D721Med (cell line): ENCODE data around the gene HRAS.

ENCODE experiments used
- DNase-seq: peaks from one replicate; pipeline ENCODE4 v3.0.0; 2011; ENCODE audit warnings: low spot score; ENCODE audit not compliant: insufficient read length
- FAIRE-seq: peaks from 2 replicates; lab custom pipeline; 2011; peaks lifted over from hg19 to GRCh38; lab: Jason Lieb, UNC
- CTCF ChIP-seq: IDR thresholded peaks from 2 replicates; pipeline ENCODE4 v1.5.1; 2012; ENCODE audit warnings: mild to moderate bottlenecking, control low read depth; ENCODE audit not compliant: insufficient read depth; ENCODE audit errors: missing control alignments

HRAS gene

GRCh38 chr11:534396-535209 is 773 bp downstream of the HRAS start:
- DNase-seq, result no peak
- FAIRE-seq, result no peak
- TF ChIP-seq CTCF, result no peak

DNA sequence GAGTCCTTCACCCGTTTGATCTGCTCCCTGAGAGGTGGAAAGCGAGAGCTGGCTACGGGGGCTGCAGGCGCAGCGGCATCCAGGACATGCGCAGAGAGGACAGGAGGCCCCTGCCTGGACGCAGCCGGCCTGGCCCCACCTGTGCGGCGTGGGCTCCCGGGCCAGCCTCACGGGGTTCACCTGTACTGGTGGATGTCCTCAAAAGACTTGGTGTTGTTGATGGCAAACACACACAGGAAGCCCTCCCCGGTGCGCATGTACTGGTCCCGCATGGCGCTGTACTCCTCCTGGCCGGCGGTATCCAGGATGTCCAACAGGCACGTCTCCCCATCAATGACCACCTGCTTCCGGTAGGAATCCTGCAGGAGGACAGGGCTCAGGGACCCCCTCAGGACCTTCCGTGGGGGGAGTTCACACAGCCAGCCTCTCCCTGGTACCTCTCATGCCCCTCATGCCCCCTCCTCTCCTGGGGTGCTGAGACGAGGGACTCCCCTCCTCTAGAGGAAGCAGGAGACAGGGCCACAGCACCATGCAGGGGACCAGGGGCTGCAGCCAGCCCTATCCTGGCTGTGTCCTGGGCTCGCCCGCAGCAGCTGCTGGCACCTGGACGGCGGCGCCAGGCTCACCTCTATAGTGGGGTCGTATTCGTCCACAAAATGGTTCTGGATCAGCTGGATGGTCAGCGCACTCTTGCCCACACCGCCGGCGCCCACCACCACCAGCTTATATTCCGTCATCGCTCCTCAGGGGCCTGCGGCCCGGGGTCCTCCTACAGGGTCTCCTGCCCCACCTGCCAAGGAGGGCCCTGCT is 1.6 kb downstream of the HRAS start:
- TF ChIP-seq CTCF, result no peak
- DNase-seq, result no peak
- no peak for FAIRE-seq

- no peak for FAIRE-seq
These were observed 2.3 kb downstream of the HRAS start for GRCh38 chr11:532986-533585.

DNA sequence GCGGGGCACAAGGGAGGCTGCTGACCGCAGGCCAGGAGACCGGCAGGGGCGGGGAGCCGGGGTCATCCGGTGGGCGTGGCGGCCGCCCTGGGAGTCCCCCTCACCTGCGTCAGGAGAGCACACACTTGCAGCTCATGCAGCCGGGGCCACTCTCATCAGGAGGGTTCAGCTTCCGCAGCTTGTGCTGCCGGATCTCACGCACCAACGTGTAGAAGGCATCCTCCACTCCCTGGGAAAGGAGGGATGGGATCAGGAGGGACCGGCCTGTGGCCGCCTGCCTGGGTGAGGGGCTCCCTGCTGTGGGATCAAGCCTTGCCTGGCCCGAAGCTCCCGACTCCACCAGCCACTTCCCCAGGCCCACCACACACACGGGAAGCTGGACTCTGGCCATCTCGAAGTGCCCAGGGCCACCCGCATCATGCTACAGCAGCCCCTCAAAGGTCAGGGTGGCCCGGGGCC is 2.8 kb downstream of the HRAS start:
- no peak for DNase-seq
- no peak for FAIRE-seq
- no peak for TF ChIP-seq CTCF

More at GRCh38 chr11:532986-533585, 2.3 kb downstream of the HRAS start:
- DNase-seq, result no peak
- no peak for TF ChIP-seq CTCF

GRCh38 chr11:531919-532526 is 3.4 kb downstream of the HRAS start:
- no peak for FAIRE-seq
- DNase-seq, result no peak
- no peak for TF ChIP-seq CTCF

- FAIRE-seq, result no peak
- TF ChIP-seq CTCF, result no peak
- DNase-seq, result no peak
These were observed 4.2 kb downstream of the HRAS start for GRCh38 chr11:530960-531831.
